Esophagus squamous epithelium (tissue), 5 donors: ENCODE measurements around the gene ARHGAP28. TPM values are rescaled to one million over a fixed set of nuclear protein-coding genes. Genes with fewer than 3 reads are reported as not detected.

ENCODE experiments used
- DNase-seq: peaks from one replicate; lab custom pipeline; 2025; lab: John Stamatoyannopoulos, UW
- H3K27ac ChIP-seq, 4 donors: fragments of 200-600 bp; sonication (generic); one replicate each; pipeline ENCODE4 v1.5.1; 2016 to 2019; ENCODE audit warnings: mild to moderate bottlenecking in 1 of 4
- H3K27me3 ChIP-seq, 4 donors: fragments of 200-600 bp; sonication (generic); 1 replicate in 3 of 4; 2 replicates in 1 of 4; pipeline versions ENCODE4 v1.5.1 to v1.6.0; 2017 to 2021; ENCODE audit warnings: antibody characterized with exemption in 1 of 4
- H3K36me3 ChIP-seq, 3 donors: fragments of 200-600 bp; sonication (generic); one replicate each; pipeline ENCODE4 v1.5.1; 2016 to 2019
- H3K4me1 ChIP-seq, 3 donors: fragments of 200-600 bp; sonication (generic); one replicate each; pipeline ENCODE4 v1.5.1; 2017 to 2019
- H3K4me3 ChIP-seq, 4 donors: fragments of 200-600 bp; sonication (generic); 1 replicate in 3 of 4; 2 replicates in 1 of 4; pipeline ENCODE4 v1.5.1; 2016 to 2019; ENCODE audit warnings: mild to moderate bottlenecking in 2 of 4, moderate library complexity in 1 of 4
- H3K9me3 ChIP-seq, 3 donors: fragments of 200-600 bp; sonication (generic); one replicate each; pipeline ENCODE4 v1.5.1; 2016 to 2019
- CTCF ChIP-seq, 6 experiments: fragments of 450-650 bp in 4 of 6; fragments of 200-600 bp in 2 of 6; sonication (generic) in 2 of 6; IDR thresholded peaks; one replicate each; pipeline ENCODE4 v1.5.1; 2016 to 2019; ENCODE audit warnings: antibody characterized with exemption in 6 of 6, mild to moderate bottlenecking in 4 of 6, moderate library complexity in 4 of 6
- POLR2A ChIP-seq, 4 donors: fragments of 450-650 bp; IDR thresholded peaks; one replicate each; pipeline ENCODE4 v1.6.1; 2017; ENCODE audit warnings: antibody characterized with exemption in 4 of 4, mild to moderate bottlenecking in 4 of 4, moderate library complexity in 3 of 4
- WGBS, 2 donors: methylation state at CpG; one replicate each; pipeline ENCODE4 v1.1.5; 2018; 5-methylcytosine and 5-hydroxymethylcytosine counted together
- intact Hi-C: fragments of 100-400 bp; cut with DNase I; formaldehyde crosslinking; loops from one replicate; pipeline ENCODE4 v1.15.0; 2022
- total RNA-seq, 4 donors: library from RNA; depleted of rRNA; stranded (reverse); fragments of >200 nt; gene quantifications; one replicate each; pipeline ENCODE4 v1.1.0, GENCODE V29; 2016
- donor health status: DM: yes; HTN: yes; CAD: no.

Gene ARHGAP28
- total RNA-seq, 4 donors from 2014 or later = 1.2 to 4.8 (median 3.4) TPM

GRCh38 chr18:6881034-6881820, 151.7 kb downstream of the ARHGAP28 start:
- intact Hi-C loops = no loop called here
- Histone ChIP-seq H3K4me3 (no peak overlapping the region), H3K27ac (peak overlapping the region; percentile 1 to 56 (median 21)), H3K27me3 (no peaks in the 10 kb centered on the region), H3K4me1 (peaks cover 12 to 59% (median 17%) of the 10 kb centered on the region in 3 donors), H3K9me3 (no peaks in the 10 kb centered on the region), H3K36me3 (no peaks in the 10 kb centered on the region)
- TF ChIP-seq CTCF (IDR thresholded peaks at IDR 0.05) (no peak), POLR2A (IDR thresholded peaks at IDR 0.05) (no peak)
- DNase-seq = no peak
- 16 to 31% methylated on average over 6 of the region's 6 CpGs for WGBS, 2 donors

DNA sequence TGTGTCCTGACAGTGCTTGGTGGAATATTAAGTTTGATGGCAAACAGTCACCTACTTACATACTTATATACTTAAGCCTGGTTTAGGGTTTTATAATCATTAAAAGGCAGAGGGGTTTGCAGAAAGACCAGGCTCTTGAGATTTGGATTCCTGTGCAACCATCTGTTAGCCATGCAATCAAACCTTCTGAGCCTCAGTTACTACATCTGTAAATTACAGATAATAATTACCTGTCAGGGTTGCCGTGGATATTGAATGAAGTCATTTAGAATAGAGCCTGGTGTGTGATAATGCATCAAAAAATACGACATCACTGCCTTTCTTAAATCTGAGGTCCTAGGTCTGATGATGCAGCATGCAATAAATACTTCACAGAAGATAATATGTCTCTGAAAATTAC, 152.9 kb downstream of the ARHGAP28 start:
- no peaks in the 10 kb centered on the region for H3K27me3 ChIP-seq
- 74 to 84% methylated on average over 2 of the region's 2 CpGs for WGBS, 2 donors
- H3K36me3 ChIP-seq = no peaks in the 10 kb centered on the region
- TF ChIP-seq CTCF (IDR thresholded peaks at IDR 0.05) = no peak
- TF ChIP-seq POLR2A (IDR thresholded peaks at IDR 0.05) = no peak
- no peak for DNase-seq
- H3K27ac ChIP-seq = no peak overlapping the region
- H3K9me3 ChIP-seq = no peaks in the 10 kb centered on the region
- intact Hi-C loops = no loop called here
- H3K4me3 ChIP-seq = no peak overlapping the region
- peaks cover 12 to 59% (median 17%) of the 10 kb centered on the region in 3 donors for H3K4me1 ChIP-seq

DNA sequence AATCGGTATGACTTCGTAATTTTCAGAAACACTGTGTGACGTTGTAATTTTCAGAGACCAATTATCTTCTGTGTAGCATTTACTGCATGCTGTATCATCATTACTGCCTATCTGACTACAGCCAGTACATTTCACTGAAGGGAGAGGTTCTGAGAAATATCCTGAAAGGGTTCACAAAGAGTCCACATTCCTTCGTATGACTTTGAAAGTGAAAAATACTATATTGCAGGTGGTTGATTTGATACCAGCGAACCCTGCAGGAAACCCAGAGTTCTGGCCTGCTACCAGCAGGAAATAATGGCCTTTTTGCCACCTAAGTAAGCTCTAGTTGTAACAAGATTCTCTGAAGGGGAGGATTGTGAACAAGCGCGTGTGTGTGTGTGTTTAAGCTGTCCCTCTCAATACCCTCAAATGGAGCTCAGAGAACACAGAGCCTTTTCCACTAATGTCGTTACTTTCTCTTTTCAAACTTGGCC, 155.5 kb downstream of the ARHGAP28 start:
- H3K9me3 ChIP-seq = no peaks in the 10 kb centered on the region
- no peak for TF ChIP-seq CTCF (IDR thresholded peaks at IDR 0.05)
- TF ChIP-seq POLR2A (IDR thresholded peaks at IDR 0.05) = no peak
- no peak for DNase-seq
- WGBS, 2 donors = 40 to 48% methylated on average over 8 of the region's 8 CpGs
- peak overlapping the region; percentile 7 to 75 (median 48) for H3K27ac ChIP-seq
- H3K4me3 ChIP-seq = peak overlapping the region in 1 of 4 donors; percentile 29
- intact Hi-C loops = loop anchor here (2.0 kb wide), 1 partner anchor 340 kb away; no protein-coding TSS in a partner anchor
- no peaks in the 10 kb centered on the region for H3K36me3 ChIP-seq
- no peaks in the 10 kb centered on the region for H3K27me3 ChIP-seq
- peaks cover 11 to 45% (median 12%) of the 10 kb centered on the region in 3 donors for H3K4me1 ChIP-seq

DNA sequence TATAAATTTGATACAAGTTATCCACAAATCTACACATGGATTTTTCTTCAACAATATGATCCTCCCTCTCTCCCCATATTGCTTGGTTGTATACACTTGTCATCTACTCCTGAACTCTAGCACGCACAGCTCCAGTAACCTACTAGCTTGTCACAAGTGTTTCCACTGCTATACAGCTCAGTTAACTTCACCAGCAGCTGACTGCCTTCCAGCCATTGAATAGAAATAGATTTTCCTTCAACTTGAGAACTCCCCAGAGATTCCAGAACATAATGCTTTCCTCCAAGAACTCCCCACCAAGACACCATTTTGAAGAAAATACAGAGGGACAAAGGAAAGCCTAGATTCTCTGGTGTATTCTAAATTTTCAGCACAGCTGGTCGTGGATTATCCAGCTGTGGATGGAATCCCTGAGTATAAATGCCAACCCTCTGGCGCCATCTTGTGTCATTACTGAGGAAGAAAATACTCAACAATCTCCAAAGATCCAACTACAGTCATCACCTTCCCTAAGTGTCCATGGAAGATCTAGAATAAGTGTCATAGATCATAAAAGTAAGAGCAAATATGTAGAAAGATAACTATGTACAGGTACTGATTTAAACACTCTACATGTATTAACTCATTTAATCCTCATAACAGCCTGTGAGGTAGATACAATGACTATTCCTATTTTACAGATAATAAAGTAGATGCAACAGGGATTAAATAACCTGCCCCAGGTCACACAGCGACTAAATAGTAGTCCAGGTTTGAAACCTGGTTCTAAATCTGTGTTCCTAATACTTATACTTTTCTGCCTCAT, 156.7 kb downstream of the ARHGAP28 start:
- no peaks in the 10 kb centered on the region for H3K27me3 ChIP-seq
- H3K9me3 ChIP-seq = no peaks in the 10 kb centered on the region
- intact Hi-C loops = loop anchor here (2.0 kb wide), 1 partner anchor 341 kb away; no protein-coding TSS in a partner anchor
- H3K4me3 ChIP-seq = no peak overlapping the region
- H3K27ac ChIP-seq = peak overlapping the region in 1 of 4 donors; percentile 71
- TF ChIP-seq CTCF (IDR thresholded peaks at IDR 0.05) (peak; percentile 13 to 74 (median 50)), POLR2A (IDR thresholded peaks at IDR 0.05) (no peak)
- H3K36me3 ChIP-seq = peaks cover 0 to 6% (median 0%) of the 10 kb centered on the region in 3 donors
- peaks cover 3 to 34% (median 4%) of the 10 kb centered on the region in 3 donors for H3K4me1 ChIP-seq
- no peak for DNase-seq
- 19% methylated on average over 4 of the region's 4 CpGs for WGBS, 2 donors
